Caco-2 (cell line): ENCODE results near the gene ARHGAP30. TPM values are rescaled to one million over a fixed set of nuclear protein-coding genes. Genes with fewer than 3 reads are reported as not detected.

ENCODE experiments used
- BruUV-seq: library from RNA; stranded (reverse); fragments of 400-500 nt; replicated peaks from 2 replicates; lab custom pipeline; 2021; lab: Mats Ljungman, UMichigan
- CTCF ChIA-PET: fragments of 300-600 bp; sonication (Branson Sonifier 250); formaldehyde crosslinking; loops from one replicate; lab custom pipeline; 2022; ENCODE audit warnings: antibody characterized with exemption; lab: Charles Lee
- POLR2A ChIA-PET: fragments of 300-600 bp; sonication (Branson Sonifier 250); formaldehyde crosslinking; loops from one replicate; lab custom pipeline; 2022; ENCODE audit warnings: antibody characterized with exemption; lab: Charles Lee
- DNase-seq, 2 experiments: peaks; one replicate each; pipeline versions ENCODE4 v3.0.0 to v3.0.0-alpha.2; 2020 to 2022
- H3K27me3 ChIP-seq: replicated peaks from 2 replicates; pipeline ENCODE4 v1.6.0; 2011; ENCODE audit warnings: low read length; ENCODE audit not compliant: control insufficient read depth, insufficient read depth
- H3K36me3 ChIP-seq: 2 replicates; pipeline ENCODE4 v1.5.1; 2011; ENCODE audit warnings: low read length; ENCODE audit not compliant: control insufficient read depth, insufficient read depth
- H3K4me1 ChIP-seq: fragments of 250-450 bp; sonication (Bioruptor Pico); 2 replicates; pipeline ENCODE4 v1.5.1; 2020; ENCODE audit warnings: mild to moderate bottlenecking
- H3K4me3 ChIP-seq: 2 replicates; pipeline ENCODE4 v1.5.1; 2011; ENCODE audit warnings: low read depth, mild to moderate bottlenecking, control low read depth, low read length
- H3K9me3 ChIP-seq: fragments of 250-450 bp; sonication (Bioruptor Pico); 2 replicates; pipeline ENCODE4 v1.5.1; 2020; ENCODE audit warnings: mild to moderate bottlenecking, moderate library complexity
- H3K27ac Mint-ChIP-seq: one replicate; pipeline ENCODE4 v1.8.0; 2022; ENCODE audit warnings: mixed read lengths; ENCODE audit not compliant: unreplicated experiment
- H3K27me3 Mint-ChIP-seq: one replicate; pipeline ENCODE4 v1.8.0; 2022; ENCODE audit warnings: mixed read lengths; ENCODE audit not compliant: insufficient read depth, unreplicated experiment
- H3K36me3 Mint-ChIP-seq: one replicate; pipeline ENCODE4 v1.8.0; 2022; ENCODE audit warnings: mild to moderate bottlenecking, mixed read lengths; ENCODE audit not compliant: insufficient read depth, unreplicated experiment
- H3K4me1 Mint-ChIP-seq: one replicate; pipeline ENCODE4 v1.8.0; 2022; ENCODE audit warnings: low read depth, mixed read lengths; ENCODE audit not compliant: unreplicated experiment
- H3K4me3 Mint-ChIP-seq: one replicate; pipeline ENCODE4 v1.8.0; 2022; ENCODE audit warnings: mild to moderate bottlenecking, moderate library complexity, mixed read lengths; ENCODE audit not compliant: unreplicated experiment
- H3K9me3 Mint-ChIP-seq: one replicate; pipeline ENCODE4 v1.8.0; 2022; ENCODE audit warnings: mixed read lengths; ENCODE audit not compliant: unreplicated experiment
- intact Hi-C: fragments of 100-400 bp; cut with micrococcal nuclease; formaldehyde crosslinking; loops from one replicate; pipeline ENCODE4 v1.10.0; 2022; ENCODE audit not compliant: unreplicated experiment
- total RNA-seq: library from RNA; stranded (reverse); gene quantifications from 2 replicates; pipeline ENCODE4 v1.2.3, GENCODE V29; 2022
- TF ChIP-seq, protein P1 (sequence below), 2 experiments: fragments of 200-600 bp in 1 of 2; IDR thresholded peaks; 1 replicate in 1 of 2; 2 replicates in 1 of 2; pipeline versions ENCODE4 v1.5.1 to v1.8.0; 2011 to 2022; ENCODE audit warnings: antibody characterized with exemption in 1 of 2, control low read depth in 1 of 2, inconsistent platforms in 1 of 2, low read depth in 1 of 2, low read length in 1 of 2, mild to moderate bottlenecking in 1 of 2, moderate library complexity in 1 of 2; ENCODE audit not compliant: insufficient read depth in 1 of 2, severe bottlenecking in 1 of 2, unreplicated experiment in 1 of 2

The ARHGAP30 gene
- total RNA-seq, 1 experiment from 2014 or later: not detected

DNA sequence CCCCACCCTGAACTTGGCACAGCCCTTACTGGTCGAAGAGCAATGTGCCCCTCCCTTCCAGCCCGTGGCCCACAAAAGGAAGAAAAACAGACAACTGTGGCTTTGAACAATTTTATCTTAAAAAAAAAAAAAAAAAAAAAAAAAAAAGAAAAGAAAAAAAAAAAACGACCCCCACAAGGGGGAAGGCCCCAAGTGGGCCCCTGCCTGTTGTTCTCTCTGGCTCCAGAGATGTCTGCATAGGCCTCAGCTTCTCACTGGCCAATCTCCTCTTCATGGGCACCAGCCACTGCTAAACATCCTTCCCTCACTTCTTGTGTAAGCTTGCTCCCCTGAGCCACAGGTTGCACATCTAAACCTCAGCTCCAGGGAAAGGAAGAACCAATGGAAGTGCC, 30.5 kb downstream of the ARHGAP30 start:
- H3K9me3 Mint-ChIP-seq: no peaks in the 10 kb centered on the region
- H3K4me1 Mint-ChIP-seq: no peaks in the 10 kb centered on the region
- H3K27ac Mint-ChIP-seq: peak overlapping the region; percentile 87
- Histone ChIP-seq H3K4me3 (peak overlapping the region; percentile 72), H3K4me1 (peaks cover 7% of the 10 kb centered on the region; the same call in 1 of the 2 replicates), H3K27me3 (no peaks in the 10 kb centered on the region), H3K36me3 (peaks cover 12% of the 10 kb centered on the region), H3K9me3 (no peaks in the 10 kb centered on the region)
- no peaks in the 10 kb centered on the region for H3K27me3 Mint-ChIP-seq
- CTCF ChIA-PET: interaction anchor here (0.6 to 1.4 kb wide), 3 partner anchors 18 to 106 kb away, joined by 3 to 5 read pairs (median 4); no protein-coding TSS in a partner anchor
- peak overlapping the region; percentile 94 for H3K4me3 Mint-ChIP-seq
- TF ChIP-seq, protein P1, sequence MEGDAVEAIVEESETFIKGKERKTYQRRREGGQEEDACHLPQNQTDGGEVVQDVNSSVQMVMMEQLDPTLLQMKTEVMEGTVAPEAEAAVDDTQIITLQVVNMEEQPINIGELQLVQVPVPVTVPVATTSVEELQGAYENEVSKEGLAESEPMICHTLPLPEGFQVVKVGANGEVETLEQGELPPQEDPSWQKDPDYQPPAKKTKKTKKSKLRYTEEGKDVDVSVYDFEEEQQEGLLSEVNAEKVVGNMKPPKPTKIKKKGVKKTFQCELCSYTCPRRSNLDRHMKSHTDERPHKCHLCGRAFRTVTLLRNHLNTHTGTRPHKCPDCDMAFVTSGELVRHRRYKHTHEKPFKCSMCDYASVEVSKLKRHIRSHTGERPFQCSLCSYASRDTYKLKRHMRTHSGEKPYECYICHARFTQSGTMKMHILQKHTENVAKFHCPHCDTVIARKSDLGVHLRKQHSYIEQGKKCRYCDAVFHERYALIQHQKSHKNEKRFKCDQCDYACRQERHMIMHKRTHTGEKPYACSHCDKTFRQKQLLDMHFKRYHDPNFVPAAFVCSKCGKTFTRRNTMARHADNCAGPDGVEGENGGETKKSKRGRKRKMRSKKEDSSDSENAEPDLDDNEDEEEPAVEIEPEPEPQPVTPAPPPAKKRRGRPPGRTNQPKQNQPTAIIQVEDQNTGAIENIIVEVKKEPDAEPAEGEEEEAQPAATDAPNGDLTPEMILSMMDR (IDR thresholded peaks at IDR 0.05; ENCODE audit: insufficient read depth in 1 of 2, low read depth in 1 of 2, low read length in 1 of 2, severe bottlenecking in 1 of 2, unreplicated experiment in 1 of 2): no peak
- peaks cover 35% of the 10 kb centered on the region for H3K36me3 Mint-ChIP-seq
- DNase-seq: no peak
- BruUV-seq: no TSS peak
- POLR2A ChIA-PET: interaction anchor here (0.7 to 2.2 kb wide), 3 partner anchors 18 to 41 kb away, joined by 3 to 20 read pairs (median 4); partner anchors contain the start of gene F11R
- intact Hi-C loops: no loop called here

DNA sequence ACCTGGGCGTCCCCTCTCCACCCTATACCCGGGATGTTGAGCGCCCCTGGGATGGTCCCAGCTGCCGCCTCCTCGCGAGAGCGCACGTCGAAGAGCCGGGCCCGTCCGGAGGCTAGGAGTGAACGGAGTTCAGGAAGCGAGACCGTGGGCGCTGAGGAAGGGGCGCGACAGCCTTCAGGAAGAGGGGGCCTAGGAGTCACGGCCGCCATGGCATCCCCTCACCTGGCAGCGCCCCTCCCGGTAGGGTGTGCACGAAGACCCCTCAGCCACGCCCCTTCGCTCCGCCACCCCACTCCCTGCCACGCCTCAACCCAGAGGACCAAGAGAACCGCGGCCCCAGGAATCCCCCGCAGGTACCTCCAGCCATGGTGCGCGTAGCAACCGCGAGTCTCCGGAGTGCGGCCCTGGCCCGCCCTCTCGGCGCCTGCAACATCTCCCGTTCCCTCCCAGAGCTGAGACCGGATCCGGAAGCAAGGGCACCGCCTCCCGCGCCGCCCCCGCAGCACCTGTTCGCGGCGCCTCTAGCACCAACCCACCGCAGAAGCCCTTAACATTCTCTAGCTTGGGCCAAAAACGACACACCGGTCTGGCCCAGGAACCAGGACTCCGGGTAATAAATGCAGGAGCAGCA, 31.1 kb downstream of the ARHGAP30 start, which contains the start of gene TSTD1:
TSTD1 (minus strand) TSS at position 442 of the 631 bp plus-strand sequence; CDS start at position 367, 75 bp downstream.
- Mint-ChIP-seq H3K4me1 (no peaks in the 10 kb centered on the region), H3K27ac (peak within 1 kb of the TSS; percentile 87), H3K36me3 (peaks cover 35% of the 10 kb centered on the region), H3K9me3 (no peaks in the 10 kb centered on the region), H3K27me3 (no peaks in the 10 kb centered on the region), H3K4me3 (peak within 1 kb of the TSS; percentile 94)
- Histone ChIP-seq H3K27me3 (no peaks in the 10 kb centered on the region), H3K9me3 (no peaks in the 10 kb centered on the region), H3K36me3 (peaks cover 12% of the 10 kb centered on the region), H3K4me1 (peaks cover 7% of the 10 kb centered on the region; the same call in 1 of the 2 replicates), H3K4me3 (peak within 1 kb of the TSS; percentile 72)
- BruUV-seq: TSS peak; percentile 53
- POLR2A ChIA-PET: interaction anchor here (0.7 to 2.2 kb wide), 3 partner anchors 17 to 41 kb away, joined by 3 to 20 read pairs (median 4); partner anchors contain the start of gene F11R
- DNase-seq: peak; percentile 78 to 80
- TF ChIP-seq, protein P1 (IDR thresholded peaks at IDR 0.05; ENCODE audit: insufficient read depth in 1 of 2, low read depth in 1 of 2, low read length in 1 of 2, severe bottlenecking in 1 of 2, unreplicated experiment in 1 of 2): no peak
- CTCF ChIA-PET: interaction anchor here (0.5 to 1.4 kb wide), 6 partner anchors 17 to 106 kb away, joined by 3 to 8 read pairs (median 4); partner anchors contain the start of gene KLHDC9
- intact Hi-C loops: loop anchor here (1.0 kb wide), 1 partner anchor 41 kb away; no protein-coding TSS in a partner anchor
